ENCODE measurements around the gene ELMO1. TPM values are rescaled to one million over a fixed set of nuclear protein-coding genes. Genes with fewer than 3 reads are reported as not detected.

The ELMO1 gene
- total RNA-seq, 1 experiment from 2014 or later, result 7.8 TPM

GRCh38 chr7:37424521-37424920 is 24.1 kb downstream of the ELMO1 start:
- H3K18ac ChIP-seq (ENCODE audit: insufficient read length, low read depth, low read length), result no peak overlapping the region
- no CpG with 5 or more reads among the region's 1 CpG for WGBS (ENCODE audit: extremely low coverage, insufficient read length, low lambda C conversion rate)
- H3K4me2 ChIP-seq (ENCODE audit: insufficient read depth, insufficient read length, low read length), result no peak overlapping the region
- no peak overlapping the region for H3K56ac ChIP-seq (ENCODE audit: insufficient read length, low read depth, low read length)
- H4K5ac ChIP-seq (ENCODE audit: insufficient read length, low read depth, low read length), result no peak overlapping the region
- no peaks in the 10 kb centered on the region for H3K27me3 ChIP-seq (ENCODE audit: insufficient read depth, low read length)
- no peaks in the 10 kb centered on the region for H3K9me3 ChIP-seq (ENCODE audit: control insufficient read depth, low read depth, low read length)
- H3K79me2 ChIP-seq (ENCODE audit: insufficient read depth, low read length), result no peaks in the 10 kb centered on the region; the same call in 1 of the 2 replicates
- H2BK20ac ChIP-seq (ENCODE audit: low read depth, low read length, poor library complexity, severe bottlenecking), result no peak overlapping the region
- no peak overlapping the region for H4K8ac ChIP-seq (replicated peaks; ENCODE audit: insufficient read length, low read depth, low read length)
- Mint-ChIP-seq H3K4me3 (no peak overlapping the region), H3K27me3 (ENCODE audit: low read depth) (no peaks in the 10 kb centered on the region), H3K4me1 (peaks cover 0 to 2% of the 10 kb centered on the region in 2 experiments; a peak in 2 of 4 replicates), H3K27ac (no peak overlapping the region), H3K9me3 (no peaks in the 10 kb centered on the region), H3K36me3 (ENCODE audit: insufficient read depth in 1 of 3, low read depth in 3 of 3) (no peaks in the 10 kb centered on the region)
- H2AFZ ChIP-seq (ENCODE audit: low read length), result no peak overlapping the region
- no peaks in the 10 kb centered on the region for H4K20me1 ChIP-seq (ENCODE audit: control insufficient read depth, insufficient read depth, insufficient read length)
- H2AK5ac ChIP-seq (ENCODE audit: insufficient read length, low read length), result no peak overlapping the region
- H3K79me1 ChIP-seq (ENCODE audit: insufficient read depth, low read depth, low read length, poor library complexity, severe bottlenecking), result no peaks in the 10 kb centered on the region
- no peak overlapping the region for H3K9ac ChIP-seq (ENCODE audit: extremely low read depth, insufficient read length, low read length)
- H3K14ac ChIP-seq (ENCODE audit: insufficient read depth, low read length), result no peak overlapping the region
- no peak overlapping the region for H3K27ac ChIP-seq (ENCODE audit: insufficient read length, low read depth, low read length)
- H4K91ac ChIP-seq (ENCODE audit: insufficient read length, low read depth, low read length), result no peak overlapping the region
- H3K4ac ChIP-seq (ENCODE audit: low read depth, low read length), result no peak overlapping the region
- no peaks in the 10 kb centered on the region for H3K4me1 ChIP-seq (ENCODE audit: insufficient read depth, low read length)
- no peak for DNase-seq
- no peak overlapping the region for H3K23ac ChIP-seq (ENCODE audit: insufficient read length, low read depth, low read length)
- TF ChIP-seq CTCF (conservative IDR thresholded peaks at IDR 0.05), result no peak
- no peaks in the 10 kb centered on the region for H3K23me2 ChIP-seq (ENCODE audit: insufficient read length, low read depth, low read length, poor library complexity, severe bottlenecking)
- no peak overlapping the region for H2BK15ac ChIP-seq (ENCODE audit: low read depth, low read length)
- no peak overlapping the region for H2BK120ac ChIP-seq (ENCODE audit: low read depth, low read length, poor library complexity, severe bottlenecking)
- no peak overlapping the region for H3T11ph ChIP-seq (ENCODE audit: low read length)
- H2BK5ac ChIP-seq (ENCODE audit: insufficient read length, low read length), result no peak overlapping the region
- H2BK12ac ChIP-seq (ENCODE audit: insufficient read length, low read depth, low read length), result no peak overlapping the region
